ENCODE measurements around the gene USP16.

Gene USP16

DNA sequence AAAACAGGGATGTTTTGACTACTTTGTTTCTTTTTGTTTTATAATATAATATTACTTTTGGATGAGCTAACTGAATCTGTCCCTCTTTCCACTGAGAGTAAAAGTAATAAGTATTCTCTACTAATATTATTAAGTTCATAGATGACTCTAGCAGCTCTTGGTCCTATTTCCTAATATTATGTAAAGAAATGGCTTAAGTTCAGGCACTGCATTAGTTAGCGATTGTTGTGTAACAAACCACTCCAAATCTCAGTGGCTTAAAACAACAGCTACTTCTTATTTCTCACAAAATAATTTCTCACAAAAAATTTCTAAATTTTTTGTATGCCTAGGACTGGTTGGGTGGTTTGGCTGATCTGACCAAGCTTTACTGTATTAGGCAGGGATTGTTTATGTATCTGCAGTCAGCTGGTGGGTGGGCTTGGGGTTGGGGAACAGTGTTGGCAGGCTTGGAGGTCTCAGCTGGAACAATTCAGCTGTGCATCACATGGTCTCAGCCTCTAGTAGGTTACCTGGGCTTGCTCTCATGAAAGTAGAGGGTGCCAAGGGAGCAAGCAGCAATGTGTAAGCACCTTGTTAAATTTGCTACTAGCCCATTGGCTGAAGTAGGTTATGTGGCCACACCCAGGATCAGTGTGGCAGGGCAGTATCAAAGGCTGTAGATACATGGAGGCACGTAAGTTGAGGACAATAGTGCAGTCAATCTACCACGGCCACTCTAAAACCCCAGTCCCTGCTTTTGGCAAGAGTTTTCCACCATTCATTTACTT is 57.8 kb downstream of the USP16 start:
- no peak for DNase-seq (ENCODE audit: low read depth in 3 of 3)

DNA sequence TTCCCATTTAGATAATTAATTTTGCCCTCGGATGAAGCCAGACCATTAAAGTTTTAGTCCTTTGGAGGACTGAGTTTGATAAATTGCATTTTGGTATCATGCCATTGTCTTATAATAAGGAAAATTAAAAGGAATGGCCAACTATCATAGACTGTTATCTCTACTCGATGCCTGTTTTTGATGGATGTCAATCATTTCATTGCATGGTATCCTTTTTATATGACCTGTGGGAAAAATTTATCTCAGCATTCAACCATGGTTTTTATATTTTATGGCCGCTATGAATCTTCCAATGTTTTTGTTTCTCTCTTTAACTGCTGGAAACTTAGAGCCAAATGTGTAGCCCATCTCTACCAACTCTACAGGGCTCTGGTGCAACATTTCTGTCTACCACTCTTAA is 58.8 kb downstream of the USP16 start:
- DNase-seq (ENCODE audit: low read depth in 3 of 3): no peak

DNA sequence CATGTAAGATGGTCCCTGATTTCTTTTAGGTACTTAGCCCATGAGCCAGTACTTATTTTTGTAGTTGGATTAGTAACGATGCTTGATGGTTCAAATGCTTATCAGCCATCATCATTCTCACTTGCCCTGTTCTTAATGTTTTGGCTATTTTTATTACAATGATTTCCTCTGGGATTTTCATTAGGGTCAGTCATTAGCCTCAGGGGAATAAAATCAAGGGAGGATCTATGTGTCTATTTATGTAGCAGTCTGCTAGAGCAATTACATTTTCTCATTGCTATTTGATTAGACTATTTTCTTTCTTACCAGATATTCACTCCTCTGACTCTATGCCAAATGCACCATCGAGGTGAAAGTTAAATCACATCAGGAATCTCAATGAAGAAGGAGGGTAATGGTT is 59.9 kb downstream of the USP16 start:
- no peak for DNase-seq (ENCODE audit: low read depth in 3 of 3)

DNA sequence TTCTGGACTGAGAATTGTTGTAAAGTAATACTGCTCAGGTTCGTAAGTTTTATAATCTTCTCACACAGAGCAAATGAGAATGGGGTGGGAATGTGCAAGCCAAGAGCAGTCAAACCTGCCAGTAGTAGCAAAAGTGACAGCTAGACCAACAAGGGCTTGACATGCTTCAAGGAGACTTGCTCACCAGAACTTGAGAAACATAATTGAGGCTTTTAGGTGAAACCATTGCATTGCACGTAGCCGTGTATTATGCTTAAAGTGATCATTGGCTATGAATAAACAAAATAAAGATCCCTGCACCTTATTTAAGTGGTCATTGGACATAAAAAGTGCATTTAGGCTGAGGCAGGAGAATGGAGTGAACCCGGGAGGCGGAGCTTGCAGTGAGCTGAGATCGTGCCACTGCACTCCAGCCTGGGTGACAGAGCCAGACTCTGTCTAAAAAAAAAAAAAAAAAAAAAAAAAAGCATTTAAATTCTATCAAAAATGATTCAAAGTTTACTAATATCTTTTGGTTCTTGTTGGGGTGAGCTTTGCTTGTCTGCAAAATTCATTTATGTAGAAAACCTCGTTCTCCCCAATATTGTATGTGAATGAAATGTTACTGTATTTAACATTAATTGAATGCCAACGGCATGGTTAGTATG is 60.8 kb downstream of the USP16 start:
- no peak for DNase-seq (ENCODE audit: low read depth in 3 of 3)

DNA sequence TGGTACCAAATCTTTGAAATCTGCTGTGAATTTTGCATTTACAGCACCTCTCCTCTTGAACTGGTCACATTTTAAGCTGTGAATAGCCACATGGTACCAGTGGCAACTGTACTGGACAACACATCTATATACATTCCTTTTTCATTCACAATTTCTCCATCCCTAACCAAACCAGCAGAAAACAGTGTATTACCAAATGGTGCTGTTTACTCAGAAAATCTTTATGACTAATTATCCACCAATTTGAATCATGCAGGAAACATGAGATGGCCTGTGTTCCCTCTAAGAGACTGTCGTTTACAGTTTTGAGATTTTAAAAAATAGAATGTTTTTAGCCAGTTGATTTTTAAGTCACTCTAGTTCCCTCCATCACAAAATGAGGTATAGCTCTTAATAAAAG is 66.6 kb downstream of the USP16 start:
- DNase-seq (ENCODE audit: low read depth in 3 of 3): no peak

DNA sequence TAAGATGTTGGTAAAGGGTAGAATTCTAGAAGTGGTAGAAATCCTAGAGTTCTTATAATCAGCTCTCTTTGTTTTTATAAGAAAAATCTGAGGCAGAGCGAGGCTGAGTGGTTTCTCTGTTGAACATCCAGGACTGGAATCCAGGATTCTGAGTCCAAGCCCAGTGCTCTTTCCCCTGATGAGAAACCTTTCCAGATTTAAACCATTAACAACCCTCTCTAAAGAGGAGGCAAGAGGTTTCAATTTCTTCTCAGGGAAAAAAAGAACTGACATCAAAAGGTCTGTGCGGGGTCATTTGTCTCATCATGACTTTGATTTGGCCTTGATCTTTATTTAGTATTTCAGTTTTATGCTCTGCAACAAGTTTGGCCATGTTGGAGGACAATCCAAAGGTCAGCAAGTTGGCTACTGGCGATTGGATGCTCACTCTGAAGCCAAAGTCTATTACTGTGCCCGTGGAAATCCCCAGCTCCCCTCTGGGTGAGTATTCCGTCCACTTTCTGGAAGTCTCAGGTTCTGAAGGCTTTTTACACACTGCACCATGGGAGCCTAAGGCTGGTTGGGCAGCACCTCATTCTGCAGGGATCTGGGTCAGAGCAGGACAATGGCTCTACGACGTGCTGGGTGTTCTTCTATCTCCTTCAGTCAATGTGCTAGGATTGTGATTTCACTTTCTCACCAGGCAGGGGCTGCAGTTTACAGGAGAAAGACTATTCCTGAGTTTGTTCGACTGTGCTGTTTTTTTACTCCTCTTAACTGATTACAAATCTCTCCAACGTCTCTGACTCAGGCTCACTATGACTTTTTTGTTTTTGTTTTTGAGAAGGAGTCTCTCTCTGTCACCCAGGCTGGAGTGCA is 67.9 kb downstream of the USP16 start:
- DNase-seq (ENCODE audit: low read depth in 3 of 3): no peak

DNA sequence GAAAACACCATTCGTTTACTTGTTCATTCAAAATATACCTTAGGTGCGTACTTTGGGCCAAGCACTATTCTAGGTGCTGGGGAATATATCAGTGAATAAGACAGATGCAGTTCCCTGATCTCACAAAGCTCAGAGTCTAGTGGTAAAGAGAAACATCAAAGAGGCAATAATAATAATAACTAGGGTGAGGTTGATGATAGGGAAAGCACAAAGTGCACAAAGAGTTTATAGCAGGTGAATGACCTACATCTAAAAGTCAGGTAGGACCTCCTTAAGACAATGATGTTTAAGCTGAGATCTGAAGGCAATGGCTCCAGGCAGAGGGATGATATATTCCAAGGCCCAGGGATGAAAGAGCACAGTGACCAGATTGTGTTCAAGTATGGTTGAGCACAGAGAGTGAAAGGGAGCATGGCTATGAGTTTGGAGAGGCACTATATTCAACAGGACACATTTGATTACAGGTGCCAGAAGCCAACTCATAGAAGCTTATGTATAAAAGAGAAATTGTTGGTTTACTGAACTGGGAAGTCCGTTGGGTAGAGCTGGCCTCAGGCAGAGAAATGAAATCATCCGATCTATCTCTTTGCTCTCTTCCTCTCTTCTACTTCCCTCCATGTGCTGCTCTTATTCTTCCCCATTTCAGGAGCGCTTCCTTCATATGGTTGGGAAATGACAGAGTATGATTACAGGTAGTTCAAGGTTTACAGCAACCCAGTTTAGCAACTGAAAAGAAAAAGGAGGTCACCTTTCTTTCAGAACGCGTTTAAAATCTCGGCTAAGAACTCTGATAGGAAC is 71.9 kb downstream of the USP16 start:
- DNase-seq (ENCODE audit: low read depth in 3 of 3): no peak

DNA sequence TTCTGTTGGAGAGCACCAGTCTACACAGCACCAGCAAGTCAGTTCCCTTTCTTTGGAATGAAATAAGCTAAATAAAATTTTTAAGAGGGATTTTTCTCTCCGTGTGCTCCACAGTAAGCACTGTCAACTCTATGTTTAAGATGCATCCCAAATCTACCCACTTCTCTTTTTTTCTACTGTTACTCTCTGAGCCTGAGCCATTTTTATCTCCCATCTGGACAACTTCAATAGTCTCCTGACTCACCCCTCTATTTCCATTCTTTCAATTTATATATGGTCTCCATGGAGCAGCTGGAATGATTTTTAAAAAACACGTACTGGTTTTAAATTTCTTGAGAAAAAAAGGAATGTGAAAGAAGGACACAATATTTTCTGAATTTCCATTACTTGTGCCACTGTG is 73.7 kb downstream of the USP16 start:
- no peak for DNase-seq (ENCODE audit: low read depth in 3 of 3)

DNA sequence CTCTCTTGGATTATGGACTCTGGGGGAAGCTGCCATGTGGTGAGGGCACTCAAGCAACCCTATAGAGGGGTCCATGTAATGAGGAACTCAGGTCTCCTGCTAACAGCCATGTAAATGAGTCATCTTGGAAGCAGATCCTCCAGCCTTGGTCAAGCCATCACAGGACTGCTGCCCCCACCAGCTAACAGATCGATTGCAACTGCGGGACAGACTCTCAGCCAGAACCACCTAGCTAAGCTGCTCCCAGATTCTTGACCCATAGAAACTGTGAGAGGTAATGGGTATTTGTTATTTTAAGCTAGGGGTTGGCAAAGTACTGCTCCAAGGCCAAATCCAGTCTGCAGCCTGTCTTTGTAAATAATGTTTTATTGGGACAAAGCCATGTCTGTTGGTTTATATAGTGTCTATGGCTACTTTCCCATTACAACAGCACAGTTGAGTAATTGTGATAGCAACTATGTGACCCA is 78.4 kb downstream of the USP16 start:
- DNase-seq (ENCODE audit: low read depth in 3 of 3): no peak
